Activated CD8-positive, alpha-beta memory T cell treated with anti-CD3 and anti-CD28 coated beads for 1 hour (primary cell): ENCODE results near the gene TFCP2.
"Not testable (repeated sequence)": the region's sequence is repeated elsewhere in the genome, so short reads cannot be mapped to it uniquely, and the experiment has no call there.

ENCODE experiments used
- DNase-seq, 2 donors: peaks; one replicate each; pipeline ENCODE4 v3.0.0-alpha.2; 2020; ENCODE audit warnings: low read depth in 1 of 2; ENCODE audit errors: extremely low read depth in 1 of 2

TFCP2 gene

GRCh38 chr12:51085757-51086156 is 87.2 kb downstream of the TFCP2 start:
- DNase-seq, result no peak

GRCh38 chr12:51083126-51083833 is 89.7 kb downstream of the TFCP2 start, which contains the start of gene CSRNP2:
Gene CSRNP2, minus strand, starts transcription at chr12:51083596. Its CDS starts 7,035 bp downstream, at chr12:51076561.
- DNase-seq, result peak; percentile 86 to 88

DNA sequence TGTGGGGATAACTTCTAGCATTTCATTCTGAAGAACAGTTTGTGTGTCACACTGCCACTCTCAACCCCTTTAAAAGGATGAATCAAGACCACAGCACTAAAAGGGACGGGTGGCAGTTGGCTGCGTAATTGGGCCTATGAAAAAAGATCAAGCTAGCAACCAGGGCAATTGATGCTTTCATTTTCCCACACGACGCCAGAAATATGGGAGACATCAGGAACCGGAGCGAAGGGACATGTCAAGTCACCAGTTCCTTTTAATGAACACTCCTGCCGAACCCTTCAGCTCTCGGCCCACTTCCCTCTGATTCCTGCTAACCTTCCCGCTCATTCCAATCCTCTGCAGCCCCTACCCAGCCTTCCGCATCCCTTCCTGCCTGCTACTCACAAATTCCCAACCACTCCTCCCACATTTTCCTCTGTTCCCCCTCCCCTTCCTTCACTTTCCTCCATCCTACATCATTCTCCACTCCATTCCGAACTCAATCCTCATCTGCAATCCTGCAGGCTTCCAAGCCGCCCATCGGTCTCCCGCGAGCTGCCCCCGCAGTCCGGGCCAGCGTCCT is 90.3 kb downstream of the TFCP2 start:
- no peak for DNase-seq

- DNase-seq, result no peak
These were observed 91.5 kb downstream of the TFCP2 start for GRCh38 chr12:51081421-51081820.

DNA sequence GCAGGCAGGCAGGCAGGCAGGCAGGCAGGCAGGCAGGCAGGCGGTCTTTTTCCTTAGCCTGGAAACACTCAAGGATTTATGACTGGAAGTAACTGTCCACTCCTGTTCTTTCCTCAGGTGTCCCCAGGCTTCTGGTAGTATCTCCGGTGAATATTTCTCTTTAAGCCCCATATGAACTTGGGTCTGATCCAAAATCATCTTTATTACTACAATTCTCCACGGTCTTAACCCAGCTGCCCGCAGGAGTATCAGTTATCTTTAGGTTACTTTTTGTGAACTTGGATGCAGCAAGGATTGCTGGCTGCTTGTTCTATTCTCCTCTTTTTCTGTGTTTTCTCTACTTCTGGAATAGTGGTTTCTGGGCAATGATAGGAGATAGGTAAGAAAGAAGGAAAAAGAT is 92.8 kb downstream of the TFCP2 start:
- DNase-seq, result no peak

- DNase-seq, result not testable (repeated sequence)
These were observed 94.1 kb downstream of the TFCP2 start for GRCh38 chr12:51078866-51079265.

DNA sequence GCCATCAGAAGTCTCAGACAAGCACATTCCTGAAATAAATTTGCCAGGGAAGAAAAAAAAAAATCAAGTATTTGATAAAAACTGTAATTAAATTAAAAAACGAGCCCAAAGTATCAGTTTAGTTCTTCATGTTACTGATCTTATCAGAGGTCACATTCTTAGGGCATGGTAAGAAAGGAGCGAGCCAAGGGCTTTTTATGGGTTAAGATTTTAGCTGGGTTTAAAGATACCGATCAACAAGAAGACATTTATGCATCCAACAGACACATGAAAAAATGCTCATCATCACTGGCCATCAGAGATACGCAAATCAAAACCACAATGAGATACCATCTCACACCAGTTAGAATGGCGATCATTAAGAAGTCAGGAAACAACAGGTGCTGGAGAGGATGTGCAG is 94.6 kb downstream of the TFCP2 start:
- DNase-seq, result not testable (repeated sequence)

DNA sequence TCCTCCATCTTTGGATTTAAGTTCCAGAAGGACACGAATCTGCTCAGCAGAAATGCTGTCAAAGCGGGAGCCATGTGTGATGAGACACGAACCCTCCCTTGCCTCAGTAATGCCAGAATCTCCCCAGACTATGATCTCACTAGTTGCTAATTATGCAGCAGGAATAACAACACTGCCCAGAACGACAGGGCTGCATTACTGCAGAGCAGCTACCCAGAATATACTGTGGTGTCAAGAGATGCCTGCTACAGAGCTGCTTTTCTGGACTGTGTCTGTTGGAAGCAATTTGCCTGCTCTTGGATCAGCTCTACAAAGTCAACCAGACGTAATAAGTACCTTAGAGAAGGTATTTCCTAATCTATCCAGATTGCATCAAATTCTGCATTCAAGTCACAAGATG is 95.0 kb downstream of the TFCP2 start:
- no peak for DNase-seq

GRCh38 chr12:51076236-51076930 is 96.6 kb downstream of the TFCP2 start:
- no peak for DNase-seq

GRCh38 chr12:51075390-51075789 is 97.5 kb downstream of the TFCP2 start:
- no peak for DNase-seq

DNA sequence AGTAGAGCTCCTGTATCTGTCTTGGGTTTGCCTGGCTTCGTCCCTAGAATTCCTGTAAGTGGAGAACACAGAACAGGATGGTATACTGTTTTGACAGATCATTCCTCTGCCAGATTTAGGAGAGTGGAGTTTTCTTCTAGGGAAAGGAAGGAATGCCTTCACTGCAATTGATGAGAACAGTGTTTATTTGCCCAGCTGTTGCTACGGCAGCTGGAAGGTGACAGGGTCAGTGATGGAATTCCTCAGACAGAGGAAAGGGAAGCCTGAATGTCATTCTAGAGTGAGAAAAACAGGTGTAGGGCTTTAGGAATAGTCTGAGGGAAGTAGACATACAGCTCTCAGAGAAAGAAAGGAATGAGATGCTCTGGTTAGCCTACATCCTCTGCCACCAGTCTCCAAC is 101.3 kb downstream of the TFCP2 start:
- DNase-seq, result no peak

DNA sequence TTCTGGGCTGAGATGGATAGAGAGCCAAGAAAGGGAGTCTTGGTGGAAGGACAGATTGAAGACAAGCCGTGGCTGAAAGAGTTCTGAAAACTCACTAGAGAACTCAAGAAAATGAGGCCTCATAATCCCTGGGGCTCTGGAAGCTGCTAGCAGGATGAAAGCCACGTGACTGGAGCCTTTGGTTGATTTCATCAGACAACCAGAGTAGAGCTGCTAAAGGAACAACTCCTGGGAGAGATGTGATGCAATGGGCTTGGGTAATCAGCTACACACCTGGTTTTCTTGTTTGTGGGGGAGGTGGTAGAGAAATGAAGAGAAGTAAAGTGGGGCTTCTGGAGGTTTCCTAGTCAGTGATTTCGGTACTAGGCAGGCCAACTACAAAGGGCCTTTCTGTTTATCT is 102.9 kb downstream of the TFCP2 start:
- DNase-seq, result no peak

- no peak for DNase-seq
These were observed 105.2 kb downstream of the TFCP2 start for GRCh38 chr12:51067771-51068170.

DNA sequence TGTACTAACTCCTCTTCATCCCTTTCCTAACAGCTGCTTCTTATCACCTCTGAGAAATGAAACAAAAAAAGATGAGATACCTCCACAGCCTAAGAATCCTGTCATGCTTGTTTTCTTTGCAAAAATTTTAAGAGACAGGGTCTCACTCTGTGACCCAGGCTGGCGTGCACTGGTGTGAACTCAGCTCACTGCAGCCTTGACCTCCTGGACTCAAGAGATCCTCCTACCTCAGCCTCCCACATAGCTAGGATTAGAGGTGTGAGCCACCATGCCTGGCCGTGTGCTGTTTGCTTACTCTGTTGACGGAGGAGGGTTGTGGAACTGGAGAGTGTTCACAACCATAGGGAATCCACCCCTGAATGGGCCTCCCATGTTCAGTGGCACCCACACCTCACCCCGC is 105.7 kb downstream of the TFCP2 start:
- no peak for DNase-seq

DNA sequence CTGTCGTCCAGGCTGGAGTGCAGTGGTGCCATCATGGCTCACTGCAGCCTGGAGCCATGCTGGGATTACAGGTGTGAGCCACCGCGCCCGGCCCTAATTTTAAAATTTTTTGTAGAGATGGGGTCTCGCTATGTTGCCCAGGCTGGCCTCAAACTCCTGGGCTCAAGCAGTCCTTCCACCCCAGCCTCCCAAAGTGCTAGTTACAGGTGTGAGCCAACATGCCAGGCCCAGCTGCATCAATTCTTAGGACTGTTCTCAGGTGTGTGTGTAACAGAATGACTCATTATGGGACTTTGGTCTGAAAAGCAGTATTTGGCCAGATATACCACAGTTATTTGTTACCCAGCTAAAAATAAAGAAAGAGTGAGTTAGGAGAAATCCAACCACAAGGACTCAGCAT is 107.4 kb downstream of the TFCP2 start:
- no peak for DNase-seq

GRCh38 chr12:51062631-51063397 is 110.1 kb downstream of the TFCP2 start:
- no peak for DNase-seq

DNA sequence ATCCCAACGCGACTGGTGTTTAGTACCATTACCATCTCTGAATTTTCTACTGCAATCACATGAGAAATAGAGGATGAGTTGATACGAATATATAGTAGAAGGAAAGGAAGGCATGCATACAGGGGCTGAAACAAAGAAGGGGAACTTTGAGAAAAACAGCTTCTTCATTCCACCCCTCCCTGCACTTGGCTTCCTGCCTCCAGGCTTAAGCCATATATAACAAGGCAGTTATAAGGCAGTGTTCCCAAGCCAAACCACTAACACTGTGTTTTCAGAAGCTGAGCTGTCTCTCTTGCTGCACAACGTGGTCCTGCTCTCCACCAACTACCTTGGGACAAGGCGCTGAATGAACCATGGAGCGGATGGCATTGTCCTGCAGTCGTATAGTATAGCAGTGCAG is 113.8 kb downstream of the TFCP2 start:
- no peak for DNase-seq

- no peak for DNase-seq
These were observed 116.7 kb downstream of the TFCP2 start for GRCh38 chr12:51056242-51056641.

DNA sequence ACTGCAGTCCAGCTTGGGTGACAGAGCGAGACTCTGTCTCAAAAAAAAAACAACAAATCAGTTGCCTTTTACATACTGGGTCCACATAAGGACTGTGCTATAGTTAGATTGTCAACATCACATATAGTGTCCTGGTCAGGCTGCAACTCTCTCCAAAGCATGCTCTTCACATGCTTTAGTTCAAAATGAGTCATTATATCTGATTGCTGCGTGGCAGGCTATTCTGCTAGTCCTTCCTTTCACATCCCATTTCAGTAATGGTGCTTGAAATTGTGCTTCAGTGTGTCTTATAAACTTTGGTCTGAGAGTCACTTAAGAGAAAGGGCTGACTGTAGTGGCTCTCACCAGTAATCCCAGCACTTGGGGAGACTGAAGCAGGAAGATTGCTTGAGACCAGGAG is 117.9 kb downstream of the TFCP2 start:
- DNase-seq, result no peak

DNA sequence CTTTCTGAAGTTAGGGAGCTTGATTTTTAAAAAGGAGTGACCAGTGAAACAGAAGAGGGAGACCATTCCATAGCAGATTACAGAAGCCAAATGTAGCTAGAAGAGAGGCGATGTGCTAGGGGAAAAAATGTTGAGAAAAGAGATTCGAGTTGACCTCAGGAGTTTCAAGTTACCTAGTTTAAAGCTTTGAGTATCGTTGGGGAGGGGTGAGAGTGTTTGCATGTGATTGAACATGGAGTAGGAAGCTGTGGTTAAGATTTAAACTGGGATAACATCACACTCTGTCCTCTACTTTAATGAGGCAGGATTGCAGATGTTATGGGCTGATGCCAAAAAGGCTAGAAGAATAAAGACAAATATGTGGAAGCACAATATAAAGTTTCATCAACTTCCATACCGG is 121.1 kb downstream of the TFCP2 start:
- DNase-seq, result no peak

- no peak for DNase-seq
These were observed 123.4 kb downstream of the TFCP2 start for GRCh38 chr12:51049525-51049924.
